HEK293 (cell line): ENCODE measurements around the gene ZNF594.
"Not testable (repeated sequence)": the region's sequence is repeated elsewhere in the genome, so short reads cannot be mapped to it uniquely, and the experiment has no call there.

Experiments
- CTCF ChIA-PET: fragments of 350-600 bp; formaldehyde crosslinking; extraction: SDS; loops from one replicate; lab custom pipeline; 2021; ENCODE audit warnings: antibody characterized with exemption; lab: Yijun Ruan, JAX
- POLR2A ChIA-PET: fragments of 300-600 bp; formaldehyde crosslinking; extraction: SDS; loops from one replicate; lab custom pipeline; 2020; ENCODE audit warnings: antibody characterized with exemption, inconsistent platforms; lab: Yijun Ruan, JAX
- H3K27ac ChIP-seq: fragments of 200-500 bp; sonication (Bioruptor generic); 2 replicates; pipeline ENCODE4 v1.5.1; 2014; ENCODE audit warnings: low read depth, low read length, control low read depth, inconsistent platforms; ENCODE audit errors: extremely low read depth
- H3K36me3 ChIP-seq, 2 experiments: fragments of 200-500 bp in 1 of 2; sonication (Bioruptor generic) in 1 of 2; 1 replicate in 1 of 2; 2 replicates in 1 of 2; pipeline ENCODE4 v1.5.1; 2014 to 2017; ENCODE audit warnings: inconsistent platforms in 2 of 2, low read length in 2 of 2; ENCODE audit not compliant: control insufficient read depth in 2 of 2, insufficient read depth in 1 of 2
- H3K4me1 ChIP-seq: fragments of 200-500 bp; sonication (Bioruptor generic); 2 replicates; pipeline ENCODE4 v1.5.1; 2014; ENCODE audit warnings: mild to moderate bottlenecking, low read length, inconsistent platforms; ENCODE audit not compliant: control insufficient read depth, insufficient read depth
- H3K4me3 ChIP-seq: 2 replicates; pipeline ENCODE4 v1.5.1; 2011; ENCODE audit warnings: low read depth, mild to moderate bottlenecking, control low read depth, low read length, moderate library complexity
- H3K9me3 ChIP-seq: fragments of 200-500 bp; sonication (Bioruptor generic); 2 replicates; pipeline ENCODE4 v1.5.1; 2014; ENCODE audit warnings: low read depth, low read length, inconsistent platforms; ENCODE audit not compliant: control insufficient read depth, insufficient read depth
- KLF8 ChIP-seq: fragments of 450-650 bp; formaldehyde crosslinking; IDR thresholded peaks from 2 replicates; pipeline ENCODE4 v1.5.1; 2016; ENCODE audit warnings: missing biosample characterization, missing genetic modification characterization
- REPIN1 ChIP-seq: fragments of 450-650 bp; formaldehyde crosslinking; IDR thresholded peaks from 2 replicates; pipeline ENCODE4 v1.5.1; 2017; ENCODE audit warnings: missing biosample characterization, missing genetic modification characterization, low read depth
- ZBTB20 ChIP-seq: fragments of 450-650 bp; formaldehyde crosslinking; IDR thresholded peaks from 2 replicates; pipeline ENCODE4 v1.5.1; 2016; ENCODE audit warnings: missing biosample characterization, missing genetic modification characterization
- ZEB2 ChIP-seq: fragments of 450-650 bp; formaldehyde crosslinking; IDR thresholded peaks from 2 replicates; pipeline ENCODE4 v1.5.1; 2016; ENCODE audit warnings: missing biosample characterization, missing genetic modification characterization
- ZFHX2 ChIP-seq: fragments of 450-650 bp; formaldehyde crosslinking; conservative IDR thresholded peaks from 2 replicates; pipeline ENCODE4 v1.5.1; 2016; ENCODE audit warnings: missing biosample characterization, missing genetic modification characterization
- ZNF121 ChIP-seq: fragments of 450-650 bp; formaldehyde crosslinking; IDR thresholded peaks from 2 replicates; pipeline ENCODE4 v1.5.1; 2016; ENCODE audit warnings: missing biosample characterization, missing genetic modification characterization
- ZNF140 ChIP-seq: fragments of 450-650 bp; formaldehyde crosslinking; IDR thresholded peaks from 2 replicates; pipeline ENCODE4 v1.5.1; 2016; ENCODE audit warnings: missing biosample characterization, missing genetic modification characterization
- ZNF184 ChIP-seq: fragments of 450-650 bp; IDR thresholded peaks from 2 replicates; pipeline ENCODE4 v1.5.1; 2018; ENCODE audit warnings: missing biosample characterization, mild to moderate bottlenecking, missing genetic modification characterization
- ZNF350 ChIP-seq: fragments of 450-650 bp; formaldehyde crosslinking; IDR thresholded peaks from 2 replicates; pipeline ENCODE4 v1.5.0; 2017; ENCODE audit warnings: missing biosample characterization, mild to moderate bottlenecking, missing genetic modification characterization
- ZNF354C ChIP-seq: fragments of 450-650 bp; formaldehyde crosslinking; IDR thresholded peaks from 2 replicates; pipeline ENCODE4 v1.5.1; 2016; ENCODE audit warnings: missing biosample characterization, missing genetic modification characterization, low read depth, borderline replicate concordance
- ZNF404 ChIP-seq: fragments of 450-650 bp; formaldehyde crosslinking; IDR thresholded peaks from 2 replicates; pipeline ENCODE4 v1.5.1; 2017; ENCODE audit warnings: missing biosample characterization, missing genetic modification characterization
- ZNF585B ChIP-seq: fragments of 450-650 bp; formaldehyde crosslinking; IDR thresholded peaks from 2 replicates; pipeline ENCODE4 v1.5.1; 2016; ENCODE audit warnings: missing biosample characterization, missing genetic modification characterization
- ZNF596 ChIP-seq: fragments of 450-650 bp; IDR thresholded peaks from 2 replicates; pipeline ENCODE4 v1.5.0; 2018; ENCODE audit warnings: missing biosample characterization, mild to moderate bottlenecking, missing genetic modification characterization, moderate library complexity
- ZNF626 ChIP-seq: fragments of 450-650 bp; sonication (Bioruptor Pico); formaldehyde crosslinking; IDR thresholded peaks from 2 replicates; pipeline ENCODE4 v1.5.1; 2018; ENCODE audit warnings: missing biosample characterization, missing genetic modification characterization, inconsistent platforms
- ZNF791 ChIP-seq: fragments of 450-650 bp; formaldehyde crosslinking; IDR thresholded peaks from 2 replicates; pipeline ENCODE4 v1.5.1; 2016; ENCODE audit warnings: missing biosample characterization, missing genetic modification characterization
- TF ChIP-seq, protein P1 (sequence below): fragments of 450-650 bp; formaldehyde crosslinking; IDR thresholded peaks from 2 replicates; pipeline ENCODE4 v1.5.1; 2016; ENCODE audit warnings: missing biosample characterization, missing genetic modification characterization
- TF ChIP-seq, protein P2 (sequence below): fragments of 450-650 bp; formaldehyde crosslinking; IDR thresholded peaks from 2 replicates; pipeline ENCODE4 v1.5.1; 2016; ENCODE audit warnings: missing biosample characterization, missing genetic modification characterization
- TF ChIP-seq, protein P3 (sequence below): fragments of 450-650 bp; formaldehyde crosslinking; IDR thresholded peaks from 2 replicates; pipeline ENCODE4 v1.5.1; 2017; ENCODE audit warnings: missing biosample characterization, missing genetic modification characterization
- TF ChIP-seq, protein P4 (sequence below): fragments of 450-650 bp; IDR thresholded peaks from 2 replicates; pipeline ENCODE4 v1.5.1; 2018; ENCODE audit warnings: missing biosample characterization, missing genetic modification characterization
- TF ChIP-seq, protein P5 (sequence below): fragments of 450-650 bp; formaldehyde crosslinking; IDR thresholded peaks from 2 replicates; pipeline ENCODE4 v1.5.1; 2016; ENCODE audit warnings: missing biosample characterization, missing genetic modification characterization

Gene ZNF594

DNA sequence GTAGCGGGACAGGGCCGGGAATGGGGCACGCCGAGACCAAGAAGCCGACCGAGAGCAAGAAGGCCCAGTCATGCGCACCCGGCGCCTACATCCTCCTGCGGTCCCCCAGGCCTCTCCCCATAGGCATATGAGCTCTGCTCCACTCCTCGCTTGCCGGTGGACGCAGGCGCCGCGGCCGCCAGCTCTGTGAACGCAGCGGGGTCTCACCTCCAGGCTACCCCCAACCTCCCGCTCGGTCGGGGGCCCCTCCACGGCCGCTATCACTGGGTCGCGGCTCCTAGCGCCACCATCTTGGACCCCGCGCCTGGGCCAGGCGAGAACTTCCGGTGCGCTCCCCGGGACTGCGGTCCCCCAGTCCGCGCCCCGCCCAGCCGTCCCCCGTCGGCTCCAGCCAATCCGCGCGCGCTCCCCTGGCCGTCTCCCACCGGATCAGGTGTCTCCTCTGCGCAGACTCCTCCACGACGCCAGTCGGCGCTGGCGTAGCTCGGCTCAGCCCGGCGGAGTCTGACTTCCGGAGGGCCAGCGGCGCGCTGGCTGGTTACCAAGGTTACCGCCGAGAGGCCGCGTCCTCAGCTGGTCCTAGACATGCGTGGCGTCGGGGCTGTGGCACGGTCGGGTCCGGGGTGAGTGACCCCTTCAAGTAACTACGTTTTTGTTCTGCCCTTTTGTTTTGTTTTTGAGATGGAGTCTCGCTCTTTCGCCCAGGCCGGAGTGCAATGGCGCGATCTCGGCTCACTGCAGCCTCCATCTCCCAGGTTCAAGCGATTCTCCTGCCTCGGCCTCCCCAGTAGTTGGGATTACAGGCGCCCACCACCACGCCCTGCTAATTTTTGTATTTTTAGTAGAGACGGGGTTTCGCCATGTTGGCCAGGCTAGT lies at the start of gene ZNF594 (continued):
- TF ChIP-seq ZNF596 (tag by site-specific recombination) = no peak
- TF ChIP-seq, all 188 proteins: peak for 75

DNA sequence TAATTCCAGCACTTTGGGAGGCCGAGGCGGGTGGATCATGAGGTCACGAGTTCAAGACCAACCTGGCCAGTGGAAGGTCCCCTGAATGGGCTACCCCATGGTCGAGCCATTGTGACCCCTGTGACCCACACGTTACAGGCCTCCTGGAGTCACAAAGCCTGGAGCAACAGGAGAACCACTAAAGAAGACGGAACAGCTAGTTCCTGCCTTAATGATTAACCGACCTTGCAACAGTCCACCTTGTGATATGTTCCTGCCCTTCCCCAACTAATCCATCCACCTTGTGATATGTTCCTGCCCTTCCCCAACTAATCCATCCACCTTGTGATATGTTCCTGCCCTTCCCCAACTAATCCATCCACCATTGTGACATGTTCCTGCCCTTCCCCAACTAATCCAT lies 48.1 kb upstream of the ZNF594 start:
- H3K4me1 ChIP-seq, H3K9me3 ChIP-seq, POLR2A ChIA-PET, H3K27ac ChIP-seq, H3K4me3 ChIP-seq, H3K36me3 ChIP-seq: not testable (repeated sequence)
- CTCF ChIA-PET = interaction anchor here (0.6 to 0.8 kb wide), 4 partner anchors 14 to 75 kb away, joined by 3 to 4 read pairs (median 3); no protein-coding TSS in a partner anchor

DNA sequence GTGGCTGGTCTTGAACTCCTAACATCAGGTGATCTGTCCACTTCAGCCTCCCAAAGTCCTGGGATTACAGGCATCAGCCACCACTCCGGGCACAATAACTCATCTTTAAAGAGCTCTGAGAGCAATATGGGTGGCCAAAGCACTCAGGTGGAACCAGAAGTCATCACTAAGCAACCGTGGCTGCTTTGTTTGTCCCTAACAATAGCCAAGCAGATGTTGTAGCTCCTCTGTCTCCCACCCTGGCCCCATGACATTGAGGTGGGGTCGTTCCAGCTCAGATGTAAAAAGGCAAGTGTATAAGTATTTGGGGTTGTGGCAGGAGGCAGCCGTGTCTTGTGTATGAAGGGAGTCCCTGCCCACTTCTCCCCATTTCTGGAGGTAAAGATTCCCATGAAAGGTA lies 46.7 kb upstream of the ZNF594 start:
- Histone ChIP-seq H3K36me3 (peaks cover 0 to 12% of the 10 kb centered on the region in 2 experiments; a peak in 1 of 3 replicates), H3K27ac (no peak overlapping the region), H3K9me3 (no peaks in the 10 kb centered on the region), H3K4me1 (no peaks in the 10 kb centered on the region), H3K4me3 (no peak overlapping the region)
- TF ChIP-seq ZFHX2 (tag by site-specific recombination) = no peak
- TF ChIP-seq, protein P1, sequence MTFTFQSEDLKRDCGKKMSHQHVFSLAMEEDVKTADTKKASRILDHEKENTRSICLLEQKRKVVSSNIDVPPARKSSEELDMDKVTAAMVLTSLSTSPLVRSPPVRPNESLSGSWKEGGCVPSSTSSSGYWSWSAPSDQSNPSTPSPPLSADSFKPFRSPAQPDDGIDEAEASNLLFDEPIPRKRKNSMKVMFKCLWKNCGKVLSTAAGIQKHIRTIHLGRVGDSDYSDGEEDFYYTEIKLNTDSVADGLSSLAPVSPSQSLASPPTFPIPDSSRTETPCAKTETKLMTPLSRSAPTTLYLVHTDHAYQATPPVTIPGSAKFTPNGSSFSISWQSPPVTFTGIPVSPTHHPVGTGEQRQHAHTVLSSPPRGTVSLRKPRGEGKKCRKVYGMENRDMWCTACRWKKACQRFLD (tag by site-specific recombination) = no peak
- TF ChIP-seq, protein P2, sequence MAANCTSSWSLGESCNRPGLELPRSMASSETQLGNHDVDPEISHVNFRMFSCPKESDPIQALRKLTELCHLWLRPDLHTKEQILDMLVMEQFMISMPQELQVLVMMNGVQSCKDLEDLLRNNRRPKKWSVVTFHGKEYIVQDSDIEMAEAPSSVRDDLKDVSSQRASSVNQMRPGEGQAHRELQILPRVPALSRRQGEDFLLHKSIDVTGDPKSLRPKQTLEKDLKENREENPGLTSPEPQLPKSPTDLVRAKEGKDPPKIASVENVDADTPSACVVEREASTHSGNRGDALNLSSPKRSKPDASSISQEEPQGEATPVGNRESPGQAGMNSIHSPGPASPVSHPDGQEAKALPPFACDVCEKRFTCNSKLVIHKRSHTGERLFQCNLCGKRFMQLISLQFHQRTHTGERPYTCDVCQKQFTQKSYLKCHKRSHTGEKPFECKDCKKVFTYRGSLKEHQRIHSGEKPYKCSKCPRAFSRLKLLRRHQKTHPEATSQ (tag by site-specific recombination) = no peak
- TF ChIP-seq, protein P3, sequence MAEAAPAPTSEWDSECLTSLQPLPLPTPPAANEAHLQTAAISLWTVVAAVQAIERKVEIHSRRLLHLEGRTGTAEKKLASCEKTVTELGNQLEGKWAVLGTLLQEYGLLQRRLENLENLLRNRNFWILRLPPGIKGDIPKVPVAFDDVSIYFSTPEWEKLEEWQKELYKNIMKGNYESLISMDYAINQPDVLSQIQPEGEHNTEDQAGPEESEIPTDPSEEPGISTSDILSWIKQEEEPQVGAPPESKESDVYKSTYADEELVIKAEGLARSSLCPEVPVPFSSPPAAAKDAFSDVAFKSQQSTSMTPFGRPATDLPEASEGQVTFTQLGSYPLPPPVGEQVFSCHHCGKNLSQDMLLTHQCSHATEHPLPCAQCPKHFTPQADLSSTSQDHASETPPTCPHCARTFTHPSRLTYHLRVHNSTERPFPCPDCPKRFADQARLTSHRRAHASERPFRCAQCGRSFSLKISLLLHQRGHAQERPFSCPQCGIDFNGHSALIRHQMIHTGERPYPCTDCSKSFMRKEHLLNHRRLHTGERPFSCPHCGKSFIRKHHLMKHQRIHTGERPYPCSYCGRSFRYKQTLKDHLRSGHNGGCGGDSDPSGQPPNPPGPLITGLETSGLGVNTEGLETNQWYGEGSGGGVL (tag by site-specific recombination) = no peak
- no peak for TF ChIP-seq ZBTB20 (tag by site-specific recombination)
- no peak for TF ChIP-seq ZNF404 (tag by site-specific recombination)
- TF ChIP-seq, protein P4, sequence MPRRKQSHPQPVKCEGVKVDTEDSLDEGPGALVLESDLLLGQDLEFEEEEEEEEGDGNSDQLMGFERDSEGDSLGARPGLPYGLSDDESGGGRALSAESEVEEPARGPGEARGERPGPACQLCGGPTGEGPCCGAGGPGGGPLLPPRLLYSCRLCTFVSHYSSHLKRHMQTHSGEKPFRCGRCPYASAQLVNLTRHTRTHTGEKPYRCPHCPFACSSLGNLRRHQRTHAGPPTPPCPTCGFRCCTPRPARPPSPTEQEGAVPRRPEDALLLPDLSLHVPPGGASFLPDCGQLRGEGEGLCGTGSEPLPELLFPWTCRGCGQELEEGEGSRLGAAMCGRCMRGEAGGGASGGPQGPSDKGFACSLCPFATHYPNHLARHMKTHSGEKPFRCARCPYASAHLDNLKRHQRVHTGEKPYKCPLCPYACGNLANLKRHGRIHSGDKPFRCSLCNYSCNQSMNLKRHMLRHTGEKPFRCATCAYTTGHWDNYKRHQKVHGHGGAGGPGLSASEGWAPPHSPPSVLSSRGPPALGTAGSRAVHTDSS (tag by site-specific recombination) = no peak
- no peak for TF ChIP-seq ZNF140 (tag by site-specific recombination)
- TF ChIP-seq ZNF354C (tag by site-specific recombination) = no peak
- TF ChIP-seq KLF8 (tag by site-specific recombination) = no peak
- no peak for TF ChIP-seq ZNF350 (tag by site-specific recombination)
- TF ChIP-seq ZNF184 (tag by site-specific recombination) = no peak
- no peak for TF ChIP-seq ZNF626 (tag by site-specific recombination)
- no peak for TF ChIP-seq ZNF585B (tag by site-specific recombination)
- TF ChIP-seq, protein P5, sequence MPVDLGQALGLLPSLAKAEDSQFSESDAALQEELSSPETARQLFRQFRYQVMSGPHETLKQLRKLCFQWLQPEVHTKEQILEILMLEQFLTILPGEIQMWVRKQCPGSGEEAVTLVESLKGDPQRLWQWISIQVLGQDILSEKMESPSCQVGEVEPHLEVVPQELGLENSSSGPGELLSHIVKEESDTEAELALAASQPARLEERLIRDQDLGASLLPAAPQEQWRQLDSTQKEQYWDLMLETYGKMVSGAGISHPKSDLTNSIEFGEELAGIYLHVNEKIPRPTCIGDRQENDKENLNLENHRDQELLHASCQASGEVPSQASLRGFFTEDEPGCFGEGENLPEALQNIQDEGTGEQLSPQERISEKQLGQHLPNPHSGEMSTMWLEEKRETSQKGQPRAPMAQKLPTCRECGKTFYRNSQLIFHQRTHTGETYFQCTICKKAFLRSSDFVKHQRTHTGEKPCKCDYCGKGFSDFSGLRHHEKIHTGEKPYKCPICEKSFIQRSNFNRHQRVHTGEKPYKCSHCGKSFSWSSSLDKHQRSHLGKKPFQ (tag by site-specific recombination) = no peak
- TF ChIP-seq REPIN1 (tag by site-specific recombination) = no peak
- no peak for TF ChIP-seq ZEB2 (tag by site-specific recombination)
- TF ChIP-seq ZNF121 (tag by site-specific recombination) = no peak
- TF ChIP-seq ZNF791 (tag by site-specific recombination) = no peak
- CTCF ChIA-PET = interaction anchor here (0.6 to 1.8 kb wide), 8 partner anchors 9 to 149 kb away, joined by 3 to 19 read pairs (median 5); partner anchors contain the start of gene ZNF594
- POLR2A ChIA-PET = no interaction called here
